Keratinocyte (primary cell): Measurements from ENCODE around the gene TDRD6. TPM values are rescaled to one million over a fixed set of nuclear protein-coding genes. Genes with fewer than 3 reads are reported as not detected.

Source experiments
- DNase-seq: peaks from one replicate; pipeline ENCODE4 v3.0.0-alpha.2; 2011; ENCODE audit warnings: low read depth, missing footprints, low spot score
- FAIRE-seq: peaks from 2 replicates; lab custom pipeline; 2011; peaks lifted over from hg19 to GRCh38; lab: Jason Lieb, UNC
- H2AFZ ChIP-seq: 2 replicates; pipeline ENCODE4 v1.6.0; 2012; ENCODE audit warnings: low read length, control low read depth, inconsistent platforms; ENCODE audit not compliant: control insufficient read depth
- H3K27ac ChIP-seq: 2 replicates; pipeline ENCODE4 v1.5.1; 2011; ENCODE audit warnings: low read length; ENCODE audit not compliant: control insufficient read depth, insufficient read depth
- H3K27me3 ChIP-seq: 3 replicates; pipeline ENCODE4 v1.6.0; 2011; ENCODE audit warnings: low read length; ENCODE audit not compliant: control insufficient read depth, insufficient read depth; ENCODE audit errors: extremely low read depth
- H3K36me3 ChIP-seq, 2 experiments: 2 replicates in 1 of 2; 3 replicates in 1 of 2; pipeline ENCODE4 v1.5.1; 2011; ENCODE audit warnings: low read length in 2 of 2, mild to moderate bottlenecking in 1 of 2; ENCODE audit not compliant: control insufficient read depth in 2 of 2, insufficient read depth in 2 of 2; ENCODE audit errors: extremely low read depth in 1 of 2
- H3K4me1 ChIP-seq: 3 replicates; pipeline ENCODE4 v1.5.1; 2011; ENCODE audit warnings: low read length; ENCODE audit not compliant: control insufficient read depth, insufficient read depth; ENCODE audit errors: extremely low read depth
- H3K4me2 ChIP-seq: 3 replicates; pipeline ENCODE4 v1.6.0; 2011; ENCODE audit warnings: low read depth, low read length; ENCODE audit not compliant: control insufficient read depth, insufficient read depth; ENCODE audit errors: extremely low read depth
- H3K4me3 ChIP-seq, 3 experiments: fragments of 200-600 bp in 1 of 3; sonication (generic) in 1 of 3; 2 replicates in 2 of 3; 3 replicates in 1 of 3; pipeline ENCODE4 v1.5.1; 2011 to 2016; ENCODE audit warnings: low read length in 3 of 3, mild to moderate bottlenecking in 3 of 3, control low read depth in 2 of 3, inconsistent platforms in 1 of 3, low read depth in 1 of 3, mixed read lengths in 1 of 3, mixed run types in 1 of 3, moderate library complexity in 1 of 3; ENCODE audit not compliant: control insufficient read depth in 2 of 3, insufficient read depth in 2 of 3; ENCODE audit errors: extremely low read depth in 1 of 3
- H3K79me2 ChIP-seq: 2 replicates; pipeline ENCODE4 v1.6.0; 2012; ENCODE audit warnings: low read length; ENCODE audit not compliant: control insufficient read depth, insufficient read depth
- H3K9ac ChIP-seq: 3 replicates; pipeline ENCODE4 v1.6.0; 2011; ENCODE audit warnings: low read length; ENCODE audit not compliant: control insufficient read depth, insufficient read depth; ENCODE audit errors: extremely low read depth
- H3K9me1 ChIP-seq: 3 replicates; pipeline ENCODE4 v1.6.0; 2011; ENCODE audit warnings: low read length; ENCODE audit not compliant: control insufficient read depth, insufficient read depth; ENCODE audit errors: extremely low read depth
- H3K9me3 ChIP-seq: 2 replicates; pipeline ENCODE4 v1.5.1; 2012; ENCODE audit warnings: low read depth, low read length; ENCODE audit not compliant: control insufficient read depth
- H4K20me1 ChIP-seq: 3 replicates; pipeline ENCODE4 v1.6.0; 2011; ENCODE audit warnings: low read length; ENCODE audit not compliant: control insufficient read depth, insufficient read depth; ENCODE audit errors: extremely low read depth
- CTCF ChIP-seq, 3 experiments: IDR thresholded peaks in 1 of 3; conservative IDR thresholded peaks in 1 of 3; optimal IDR thresholded peaks in 1 of 3; 2 replicates in 2 of 3; 3 replicates in 1 of 3; pipeline versions ENCODE3 to v1.5.1; 2011; ENCODE audit warnings: low read length in 3 of 3, mild to moderate bottlenecking in 3 of 3, moderate library complexity in 2 of 3, control low read depth in 1 of 3, inconsistent platforms in 1 of 3; ENCODE audit not compliant: insufficient read depth in 2 of 3; ENCODE audit errors: extremely low read depth in 1 of 3
- EZH2 ChIP-seq: IDR thresholded peaks from one replicate; pipeline ENCODE4 v1.6.1; 2012; ENCODE audit warnings: inconsistent platforms, mild to moderate bottlenecking, low read length, moderate library complexity
- dilution Hi-C: fragments of 300-500 bp; cut with MboI; formaldehyde crosslinking; loops from one replicate; pipeline ENCODE4 v1.7.0; 2020; ENCODE audit warnings: low sequenced_read_pairs; ENCODE audit not compliant: extremely low pct_ligation_motif_present
- polyA plus RNA-seq, 5 experiments: library from polyadenylated mRNA; depleted of rRNA in 3 of 5; stranded (reverse) in 3 of 5; stranded (forward) in 1 of 5; unstranded in 1 of 5; fragments of >200 nt; gene quantifications; 1 replicate in 1 of 5; 2 replicates in 3 of 5; 3 replicates in 1 of 5; pipeline versions ENCODE4 v1.2.1 to v1.2.3, GENCODE V29; 2011 to 2012; ENCODE audit warnings: missing spikeins in 2 of 5, low read depth in 1 of 5, low replicate concordance in 1 of 5

The TDRD6 gene
- polyA plus RNA-seq, 1 donor (not counting 4 experiments of a cell fraction or from before 2014, with no cell fraction given), result 0.25 TPM

GRCh38 chr6:46704562-46704961 lies 16.9 kb downstream of the TDRD6 start:
- Histone ChIP-seq H3K27me3 (no peaks in the 10 kb centered on the region), H2AFZ (no peak overlapping the region), H3K4me2 (no peak overlapping the region), H3K4me3 (no peak overlapping the region), H3K9me1 (no peaks in the 10 kb centered on the region), H4K20me1 (no peaks in the 10 kb centered on the region), H3K4me1 (peaks cover 10% of the 10 kb centered on the region), H3K9ac (no peak overlapping the region), H3K79me2 (no peaks in the 10 kb centered on the region), H3K9me3 (no peaks in the 10 kb centered on the region), H3K36me3 (no peaks in the 10 kb centered on the region), H3K27ac (no peak overlapping the region)
- no peak for DNase-seq
- peak; percentile 86 for FAIRE-seq
- TF ChIP-seq CTCF (optimal IDR thresholded peaks at IDR 0.05 in 1 of 3, IDR thresholded peaks at IDR 0.05 in 1 of 3, conservative IDR thresholded peaks at IDR 0.05 in 1 of 3; ENCODE audit: extremely low read depth in 1 of 3, insufficient read depth in 2 of 3, low read length in 3 of 3) (peak in 2 of 3 experiments; percentile 36 to 38), EZH2 (no peak)
- dilution Hi-C loops, result no loop called here

GRCh38 chr6:46706464-46706863 lies 18.8 kb downstream of the TDRD6 start:
- Histone ChIP-seq H4K20me1 (no peaks in the 10 kb centered on the region), H3K9me3 (no peaks in the 10 kb centered on the region), H3K9me1 (no peaks in the 10 kb centered on the region), H3K27me3 (no peaks in the 10 kb centered on the region), H3K79me2 (no peaks in the 10 kb centered on the region), H3K4me2 (peak overlapping the region; percentile 6), H3K9ac (no peak overlapping the region), H3K4me3 (no peak overlapping the region), H3K27ac (no peak overlapping the region), H2AFZ (peak overlapping the region; percentile 4), H3K4me1 (peaks cover 10% of the 10 kb centered on the region), H3K36me3 (no peaks in the 10 kb centered on the region)
- DNase-seq (no peak), FAIRE-seq (peak; percentile 74)
- no peak for TF ChIP-seq CTCF (optimal IDR thresholded peaks at IDR 0.05 in 1 of 3, IDR thresholded peaks at IDR 0.05 in 1 of 3, conservative IDR thresholded peaks at IDR 0.05 in 1 of 3; ENCODE audit: extremely low read depth in 1 of 3, insufficient read depth in 2 of 3, low read length in 3 of 3)
- no peak for TF ChIP-seq EZH2
- dilution Hi-C loops, result no loop called here
